Gastroesophageal sphincter (tissue), 3 donors: ENCODE data around the gene DNAJC5.

Experiments
- CTCF ChIP-seq, 4 experiments: fragments of 200-600 bp in 2 of 4; fragments of 450-650 bp in 2 of 4; sonication (generic) in 1 of 4; IDR thresholded peaks; one replicate each; pipeline ENCODE4 v1.5.1; 2017 to 2019; ENCODE audit warnings: antibody characterized with exemption in 4 of 4, mild to moderate bottlenecking in 2 of 4, moderate library complexity in 2 of 4
- POLR2AphosphoS5 ChIP-seq: sonication (generic); formaldehyde crosslinking; IDR thresholded peaks from one replicate; pipeline ENCODE4 v1.6.1; 2017; ENCODE audit warnings: antibody characterized with exemption

GRCh38 chr20:63864978-63865640, 29.8 kb upstream of the DNAJC5 start, which contains the start of gene TPD52L2:
- TF ChIP-seq POLR2AphosphoS5 (peak; percentile 94), CTCF (IDR thresholded peaks at IDR 0.05) (no peak)
